B cell (primary cell): ENCODE results near the gene DHRS4L2. TPM values are rescaled to one million over a fixed set of nuclear protein-coding genes. Genes with fewer than 3 reads are reported as not detected.
"Not testable (repeated sequence)": the region's sequence is repeated elsewhere in the genome, so short reads cannot be mapped to it uniquely, and the experiment has no call there.

Experiments
- ATAC-seq: fragments of 200-7000 bp; cut with Tn5 transposase; one replicate; pipeline ENCODE4 v1.10.0; 2021; ENCODE audit warnings: low read depth, mild to moderate bottlenecking, moderate number of reproducible peaks, moderate library complexity
- CTCF ChIA-PET: fragments of 350-600 bp; sonication (Branson Sonifier 250); formaldehyde crosslinking; loops from one replicate; lab custom pipeline; 2021; ENCODE audit warnings: antibody characterized with exemption, inconsistent platforms; lab: Charles Lee
- POLR2A ChIA-PET: fragments of 350-600 bp; sonication (Branson Sonifier 250); formaldehyde crosslinking; loops from one replicate; lab custom pipeline; 2021; ENCODE audit warnings: antibody characterized with exemption; lab: Charles Lee
- DNase-seq: peaks from one replicate; pipeline ENCODE4 v3.0.0; 2013
- H2AFZ ChIP-seq: 2 replicates; pipeline ENCODE4 v1.6.1; 2012; ENCODE audit warnings: mild to moderate bottlenecking, low read depth, low read length; ENCODE audit not compliant: insufficient read depth, poor library complexity, severe bottlenecking
- H3K27ac ChIP-seq, 2 donors: 1 replicate in 1 of 2; 2 replicates in 1 of 2; pipeline ENCODE4 v1.5.1; 2012 to 2013; ENCODE audit warnings: low read length in 2 of 2, mild to moderate bottlenecking in 2 of 2, moderate library complexity in 1 of 2
- H3K27me3 ChIP-seq, 4 experiments: fragments of 200-600 bp in 1 of 4; sonication (generic) in 1 of 4; replicated peaks in 1 of 4; 1 replicate in 2 of 4; 2 replicates in 2 of 4; pipeline versions ENCODE4 v1.6.1 to v1.7.0; 2013 to 2016; ENCODE audit warnings: low read length in 3 of 4, mild to moderate bottlenecking in 2 of 4, mixed read lengths in 1 of 4, moderate library complexity in 1 of 4; ENCODE audit not compliant: insufficient read depth in 4 of 4, control insufficient read depth in 3 of 4; ENCODE audit errors: control extremely low read depth in 1 of 4
- H3K36me3 ChIP-seq, 2 experiments: replicated peaks in 1 of 2; 1 replicate in 1 of 2; 2 replicates in 1 of 2; pipeline versions ENCODE4 v1.6.1 to v1.7.1; 2013; ENCODE audit warnings: low read length in 1 of 2; ENCODE audit not compliant: insufficient read depth in 2 of 2, control insufficient read depth in 1 of 2; ENCODE audit errors: control extremely low read depth in 1 of 2, extremely low read depth in 1 of 2
- H3K4me1 ChIP-seq, 2 donors: fragments of 200-600 bp in 1 of 2; sonication (generic) in 1 of 2; 1 replicate in 1 of 2; 2 replicates in 1 of 2; pipeline versions ENCODE4 v1.5.1 to v1.6.1; 2013 to 2017; ENCODE audit warnings: low read length in 2 of 2; ENCODE audit not compliant: control insufficient read depth in 2 of 2, insufficient read depth in 2 of 2
- H3K4me2 ChIP-seq: replicated peaks from 2 replicates; pipeline ENCODE3; 2012; ENCODE audit warnings: mild to moderate bottlenecking, low read depth, low read length; ENCODE audit not compliant: poor library complexity, severe bottlenecking
- H3K4me3 ChIP-seq, 5 experiments: fragments of 200-600 bp in 1 of 5; sonication (generic) in 1 of 5; 1 replicate in 3 of 5; 2 replicates in 2 of 5; pipeline versions ENCODE4 v1.5.1 to v1.7.0; 2011 to 2016; ENCODE audit warnings: low read length in 4 of 5, mild to moderate bottlenecking in 4 of 5, low read depth in 2 of 5, control low read depth in 1 of 5, moderate library complexity in 1 of 5; ENCODE audit not compliant: insufficient read depth in 1 of 5; ENCODE audit errors: control extremely low read depth in 1 of 5, extremely low read depth in 1 of 5
- H3K79me2 ChIP-seq: fragments of 200-600 bp; sonication (generic); one replicate; pipeline ENCODE4 v1.6.0; 2016; ENCODE audit warnings: low read length; ENCODE audit not compliant: control insufficient read depth, insufficient read depth
- H3K9ac ChIP-seq: fragments of 200-600 bp; sonication (generic); 2 replicates; pipeline ENCODE4 v1.6.1; 2017; ENCODE audit warnings: mild to moderate bottlenecking, low read length, moderate library complexity
- H3K9me3 ChIP-seq, 3 donors: one replicate each; pipeline versions ENCODE4 v1.6.1 to v1.7.1; 2013; ENCODE audit warnings: low read length in 2 of 3; ENCODE audit not compliant: control insufficient read depth in 2 of 3, insufficient read depth in 1 of 3; ENCODE audit errors: control extremely low read depth in 1 of 3
- H4K20me1 ChIP-seq: 2 replicates; pipeline ENCODE4 v1.6.0; 2012; ENCODE audit warnings: mild to moderate bottlenecking, low read length; ENCODE audit not compliant: insufficient read depth, control insufficient read depth, poor library complexity, severe bottlenecking
- H3K27ac Mint-ChIP-seq: one replicate; pipeline ENCODE4 v1.8.0; 2021; ENCODE audit warnings: mixed read lengths
- H3K27me3 Mint-ChIP-seq: one replicate; pipeline ENCODE4 v1.8.0; 2021; ENCODE audit warnings: mixed read lengths
- H3K4me1 Mint-ChIP-seq: one replicate; pipeline ENCODE4 v1.8.0; 2021; ENCODE audit warnings: mixed read lengths
- H3K4me3 Mint-ChIP-seq: one replicate; pipeline ENCODE4 v1.8.0; 2021; ENCODE audit warnings: mixed read lengths
- H3K9me3 Mint-ChIP-seq: one replicate; pipeline ENCODE4 v1.8.0; 2022; ENCODE audit warnings: mixed read lengths; ENCODE audit not compliant: insufficient read depth
- CTCF ChIP-seq: fragments of 200-600 bp; IDR thresholded peaks from one replicate; pipeline ENCODE4 v1.8.0; 2022; ENCODE audit warnings: antibody characterized with exemption, mild to moderate bottlenecking
- EZH2 ChIP-seq: IDR thresholded peaks from 2 replicates; pipeline ENCODE4 v1.6.1; 2012; ENCODE audit warnings: borderline replicate concordance, low read depth, mild to moderate bottlenecking, moderate library complexity, low read length; ENCODE audit not compliant: insufficient read depth, poor library complexity, severe bottlenecking
- WGBS: methylation state at CpG from one replicate; pipeline ENCODE4 v1.1.5; 2013; ENCODE audit warnings: missing lambda C conversion rate; ENCODE audit not compliant: insufficient coverage; 5-methylcytosine and 5-hydroxymethylcytosine counted together
- intact Hi-C: fragments of 100-400 bp; cut with micrococcal nuclease; formaldehyde crosslinking; loops from one replicate; pipeline ENCODE4 v1.10.0; 2022
- polyA plus RNA-seq: library from polyadenylated mRNA; depleted of rRNA; stranded (reverse); fragments of >200 nt; gene quantifications from 2 replicates; pipeline ENCODE4 v1.2.3, GENCODE V29; 2012
- total RNA-seq, 2 donors: library from RNA; stranded (reverse); fragments of 120-200 nt in 1 of 2; gene quantifications; 1 replicate in 1 of 2; 2 replicates in 1 of 2; pipeline versions ENCODE4 v1.2.3 to v1.2.4, GENCODE V29; 2013 to 2022

Gene DHRS4L2
- total and polyA plus RNA-seq, 2 donors (not counting 1 experiment from before 2014, with no cell fraction given), result 11.2 to 16.3 TPM

- Mint-ChIP-seq H3K4me3 (peak overlapping the region; percentile 84), H3K27ac (peak overlapping the region; percentile 93), H3K4me1 (peaks cover 37% of the 10 kb centered on the region)
- H3K9me3 Mint-ChIP-seq, H3K4me1 ChIP-seq, H3K79me2 ChIP-seq, H3K36me3 ChIP-seq, H3K27me3 Mint-ChIP-seq, H4K20me1 ChIP-seq, intact Hi-C loops, H3K9me3 ChIP-seq, H3K27me3 ChIP-seq: not testable (repeated sequence)
- CTCF ChIA-PET, result interaction anchor here (0.6 to 1.7 kb wide), 3 partner anchors 85 to 327 kb away, joined by 3 to 4 read pairs (median 4); no protein-coding TSS in a partner anchor
- H2AFZ ChIP-seq, result peak overlapping the region; percentile 68
- ATAC-seq (peak; percentile 87), DNase-seq (peak; percentile 76)
- H3K9ac ChIP-seq, result peak overlapping the region; percentile 59
- H3K4me3 ChIP-seq, result peak overlapping the region in 4 of 5 experiments; percentile 48 to 59 (median 52)
- peak overlapping the region; percentile 37 for H3K4me2 ChIP-seq
- H3K27ac ChIP-seq, result peak overlapping the region; percentile 33 to 50
- POLR2A ChIA-PET, result interaction anchor here (0.7 kb wide), 1 partner anchor 74 kb away, joined by 3 read pairs; no protein-coding TSS in a partner anchor
- 0% methylated on average over 12 of the region's 62 CpGs for WGBS
Observed at GRCh38 chr14:24006817-24007652, 18.3 kb downstream of the DHRS4L2 start.

- H3K4me1 Mint-ChIP-seq, result peaks cover 37% of the 10 kb centered on the region
- no peaks in the 10 kb centered on the region for H3K36me3 ChIP-seq
- H3K27me3 Mint-ChIP-seq, result no peaks in the 10 kb centered on the region
- WGBS, result 90% methylated on average over 1 of the region's 2 CpGs
- peak overlapping the region; percentile 29 for H3K27ac Mint-ChIP-seq
- H3K4me2 ChIP-seq, result no peak overlapping the region
- intact Hi-C loops, result loop anchor here (5.0 to 10.0 kb wide), 4 partner anchors 56 to 421 kb away; partner anchors contain the start of genes DHRS4, LTB4R, LTB4R2 and TINF2
- ChIA-PET POLR2A (no interaction called here), CTCF (interaction anchor here (0.8 to 2.9 kb wide), 3 partner anchors 80 to 150 kb away, joined by 3 to 13 read pairs (median 8); partner anchors contain the start of gene IRF9)
- DNase-seq (no peak), ATAC-seq (no peak)
- H2AFZ ChIP-seq, result no peak overlapping the region
- no peak overlapping the region for H3K9ac ChIP-seq
- TF ChIP-seq CTCF (no peak), EZH2 (no peak)
- no peaks in the 10 kb centered on the region for H3K79me2 ChIP-seq
- no peaks in the 10 kb centered on the region for H3K9me3 ChIP-seq
- H4K20me1 ChIP-seq, result no peaks in the 10 kb centered on the region
- peaks cover 0 to 8% of the 10 kb centered on the region in 2 donors for H3K4me1 ChIP-seq
- no peaks in the 10 kb centered on the region for H3K9me3 Mint-ChIP-seq
- no peak overlapping the region for H3K4me3 ChIP-seq
- H3K27me3 ChIP-seq, result no peaks in the 10 kb centered on the region
- H3K27ac ChIP-seq, result no peak overlapping the region
- no peak overlapping the region for H3K4me3 Mint-ChIP-seq
Observed at GRCh38 chr14:24011051-24011450, 22.3 kb downstream of the DHRS4L2 start.

GRCh38 chr14:24012726-24013273 is 24.1 kb downstream of the DHRS4L2 start:
- H2AFZ ChIP-seq, H3K9me3 ChIP-seq, H3K9ac ChIP-seq, H3K4me1 ChIP-seq, ATAC-seq, H3K79me2 ChIP-seq, POLR2A ChIA-PET, H3K27me3 ChIP-seq, H3K36me3 ChIP-seq, H3K4me3 Mint-ChIP-seq, H3K27me3 Mint-ChIP-seq, H4K20me1 ChIP-seq, H3K4me2 ChIP-seq, H3K9me3 Mint-ChIP-seq, H3K27ac Mint-ChIP-seq, DNase-seq, H3K4me3 ChIP-seq, H3K27ac ChIP-seq: not testable (repeated sequence)
- WGBS, result 94% methylated on average over 2 of the region's 4 CpGs
- H3K4me1 Mint-ChIP-seq, result peaks cover 36% of the 10 kb centered on the region
- CTCF ChIA-PET, result interaction anchor here (2.6 to 2.9 kb wide), 2 partner anchors 78 to 96 kb away, joined by 8 to 13 read pairs; no protein-coding TSS in a partner anchor
- intact Hi-C loops, result loop anchor here (5.0 to 10.0 kb wide), 4 partner anchors 58 to 420 kb away; partner anchors contain the start of genes DHRS4, LTB4R, LTB4R2 and TINF2
